Fibroblast of skin of back (primary cell): ENCODE data around the gene LHX2. TPM values are rescaled to one million over a fixed set of nuclear protein-coding genes. Genes with fewer than 3 reads are reported as not detected.
A peak's percentile ranks its signal among the peaks of the same experiment; 100 is the strongest.
"Not testable (repeated sequence)": the region's sequence is repeated elsewhere in the genome, so short reads cannot be mapped to it uniquely, and the experiment has no call there.

Source experiments
- DNase-seq: peaks from one replicate; pipeline ENCODE4 v3.0.0-alpha.2; 2013
- polyA plus RNA-seq, 2 experiments: library from polyadenylated mRNA; unstranded; fragments of 120-200 nt; gene quantifications; one replicate each; pipeline ENCODE4 v1.2.1, GENCODE V29; 2013; ENCODE audit not compliant: insufficient read length in 2 of 2

Gene LHX2
- 0.37 TPM for polyA plus RNA-seq (2013, experiment 1 of 2; ENCODE audit: insufficient read length)
- 0.19 TPM for polyA plus RNA-seq (2013, experiment 2 of 2; ENCODE audit: insufficient read length)

- DNase-seq, result peak; percentile 76
These were observed at the start of gene LHX2 for GRCh38 chr9:124011460-124012301. Gene LHX2 (plus strand): TSS chr9:124011768. CDS start chr9:124012349, 581 bp downstream.

- no peak for DNase-seq
These were observed 46.8 kb upstream of the LHX2 start for GRCh38 chr9:123964761-123965160.

- no peak for DNase-seq
These were observed 45.5 kb upstream of the LHX2 start for GRCh38 chr9:123965801-123966686.

DNA sequence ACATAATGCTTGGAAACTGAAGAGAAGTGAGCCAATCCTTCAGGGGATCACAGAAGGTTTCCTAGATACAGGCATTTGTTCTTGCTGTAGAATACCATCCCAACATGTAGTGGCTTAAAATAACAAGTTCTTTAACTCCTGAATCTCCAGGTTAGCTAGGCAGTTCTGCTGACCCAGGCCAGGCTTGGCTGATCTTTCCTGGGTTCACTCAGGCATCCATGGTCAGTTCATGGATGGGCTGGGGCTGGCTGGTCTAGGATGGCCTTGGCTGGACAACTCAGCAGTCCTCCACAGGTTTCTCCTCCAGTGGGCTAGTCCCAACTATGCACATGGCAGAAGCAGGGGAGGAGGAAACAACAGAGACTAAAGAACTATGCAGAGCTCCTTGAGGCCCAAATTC is 44.2 kb upstream of the LHX2 start:
- DNase-seq, result no peak

- no peak for DNase-seq
These were observed 39.0 kb upstream of the LHX2 start for GRCh38 chr9:123972618-123973017.

GRCh38 chr9:123973590-123974223 is 37.9 kb upstream of the LHX2 start:
- DNase-seq, result no peak

DNA sequence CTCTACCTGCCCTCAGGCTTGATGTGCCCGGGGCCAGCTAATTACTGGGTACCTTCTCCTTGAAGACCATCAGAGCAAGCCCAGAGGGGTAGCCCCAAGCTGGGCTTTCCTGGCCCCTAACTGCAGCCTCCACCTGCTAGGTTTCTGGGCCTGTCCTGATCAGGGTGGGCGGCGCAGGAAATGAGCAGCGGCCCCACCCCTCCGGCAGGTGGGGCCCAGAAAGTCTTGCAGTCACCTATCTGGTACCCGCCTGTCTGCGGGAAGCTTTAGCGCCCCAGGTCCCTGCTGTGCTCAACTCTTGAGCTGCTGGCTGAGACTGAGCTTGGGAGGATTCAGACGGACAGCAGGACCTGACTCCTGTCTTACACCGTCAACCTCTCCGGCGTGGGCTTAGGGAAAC is 37.1 kb upstream of the LHX2 start:
- DNase-seq, result no peak

- DNase-seq, result no peak
These were observed 35.7 kb upstream of the LHX2 start for GRCh38 chr9:123975871-123976270.

- not testable (repeated sequence) for DNase-seq
These were observed 35.0 kb upstream of the LHX2 start for GRCh38 chr9:123976579-123976978.

DNA sequence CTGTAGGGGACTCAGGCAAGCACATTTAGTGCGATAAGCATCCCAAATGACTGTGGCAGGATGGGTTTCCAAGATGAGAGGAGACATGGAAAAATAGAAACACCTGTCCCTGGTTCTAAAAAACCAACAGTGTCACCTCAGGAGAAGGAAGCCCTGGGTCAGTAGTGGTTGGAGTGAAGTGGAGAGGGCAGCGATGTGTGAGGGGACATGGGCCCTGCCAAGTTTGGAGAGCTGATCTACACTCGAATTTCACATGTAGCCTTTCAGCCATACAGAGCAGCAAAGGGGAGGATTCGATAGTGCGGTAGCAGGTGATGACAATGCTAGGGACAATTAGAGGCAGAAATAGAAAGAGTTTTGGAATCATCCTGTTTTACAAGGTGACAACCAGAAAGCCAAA is 32.6 kb upstream of the LHX2 start:
- no peak for DNase-seq

- DNase-seq, result no peak
These were observed 29.0 kb upstream of the LHX2 start for GRCh38 chr9:123982535-123982934.

- DNase-seq, result no peak
These were observed 28.5 kb upstream of the LHX2 start for GRCh38 chr9:123983047-123983446.

- DNase-seq, result no peak
These were observed 26.8 kb upstream of the LHX2 start for GRCh38 chr9:123984802-123985201.

- DNase-seq, result no peak
These were observed 25.7 kb upstream of the LHX2 start for GRCh38 chr9:123985869-123986268.

DNA sequence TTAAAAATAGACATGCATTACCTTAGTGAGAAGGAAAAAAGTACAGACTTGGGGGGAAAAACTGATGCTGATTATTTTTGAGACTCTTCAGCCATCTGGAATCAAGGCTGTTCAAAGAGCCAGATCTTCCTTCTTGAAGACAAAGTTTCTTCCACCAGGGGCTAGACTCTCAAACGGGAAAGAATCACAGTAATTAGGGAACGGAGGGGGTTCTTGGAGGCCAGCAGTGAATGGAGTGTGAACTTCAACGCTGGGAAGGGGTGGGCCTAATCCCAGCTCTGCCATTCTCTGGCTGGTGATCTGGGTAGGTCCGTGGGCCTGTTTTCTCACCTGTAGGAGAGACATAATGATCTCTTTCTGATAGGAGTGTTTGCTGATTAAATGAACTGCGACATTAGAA is 21.1 kb upstream of the LHX2 start:
- no peak for DNase-seq

DNA sequence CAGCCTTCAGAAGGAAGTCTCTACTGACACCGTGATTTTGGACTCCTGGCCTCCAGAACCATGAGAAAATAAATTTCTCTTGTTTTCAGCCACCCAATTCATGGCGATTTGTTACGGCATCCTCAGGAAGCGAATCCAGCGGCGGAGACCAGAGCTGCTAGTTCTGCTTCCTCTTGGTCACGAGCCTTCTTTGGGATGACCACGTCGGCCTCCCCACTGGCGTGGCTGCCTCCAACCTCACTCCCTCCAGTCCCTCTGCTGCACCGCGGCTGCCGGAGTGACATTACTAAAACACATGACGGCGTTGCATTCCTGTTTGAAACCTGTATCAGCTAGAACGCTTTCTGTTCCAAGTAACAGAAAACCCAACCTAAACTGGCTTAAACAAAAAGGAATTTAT is 18.9 kb upstream of the LHX2 start:
- DNase-seq, result not testable (repeated sequence)

GRCh38 chr9:123996731-123997421 is 14.7 kb upstream of the LHX2 start:
- DNase-seq, result no peak

DNA sequence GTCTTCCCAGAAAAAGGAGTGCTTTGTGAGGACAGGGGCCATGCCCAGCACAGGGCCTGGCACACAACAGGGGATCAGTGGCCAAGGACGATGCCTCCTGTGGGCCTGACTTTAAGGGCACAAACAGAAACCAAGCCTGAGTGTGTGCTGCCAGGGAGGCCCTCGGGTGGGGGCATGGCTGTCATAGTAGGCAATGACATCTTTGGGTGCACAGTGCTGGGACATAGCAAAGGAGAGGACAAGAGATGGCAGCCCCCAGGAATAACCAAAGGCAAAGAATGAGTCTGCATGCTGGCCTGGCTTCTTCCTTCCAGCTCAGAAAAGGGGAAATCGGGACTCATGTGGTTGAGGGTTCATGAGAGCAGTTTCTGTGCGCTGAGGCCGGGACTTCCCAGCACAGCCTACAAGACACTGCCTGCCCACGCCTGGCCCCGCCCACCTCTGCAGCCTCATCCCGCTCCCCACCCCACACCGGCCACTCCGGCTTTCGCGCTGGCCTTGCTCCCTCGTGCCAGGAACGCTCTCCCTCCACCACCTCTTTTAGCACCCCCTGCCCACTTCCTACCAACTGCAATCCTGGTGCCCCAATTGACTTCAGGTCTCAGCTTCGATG is 13.8 kb upstream of the LHX2 start:
- DNase-seq, result no peak

DNA sequence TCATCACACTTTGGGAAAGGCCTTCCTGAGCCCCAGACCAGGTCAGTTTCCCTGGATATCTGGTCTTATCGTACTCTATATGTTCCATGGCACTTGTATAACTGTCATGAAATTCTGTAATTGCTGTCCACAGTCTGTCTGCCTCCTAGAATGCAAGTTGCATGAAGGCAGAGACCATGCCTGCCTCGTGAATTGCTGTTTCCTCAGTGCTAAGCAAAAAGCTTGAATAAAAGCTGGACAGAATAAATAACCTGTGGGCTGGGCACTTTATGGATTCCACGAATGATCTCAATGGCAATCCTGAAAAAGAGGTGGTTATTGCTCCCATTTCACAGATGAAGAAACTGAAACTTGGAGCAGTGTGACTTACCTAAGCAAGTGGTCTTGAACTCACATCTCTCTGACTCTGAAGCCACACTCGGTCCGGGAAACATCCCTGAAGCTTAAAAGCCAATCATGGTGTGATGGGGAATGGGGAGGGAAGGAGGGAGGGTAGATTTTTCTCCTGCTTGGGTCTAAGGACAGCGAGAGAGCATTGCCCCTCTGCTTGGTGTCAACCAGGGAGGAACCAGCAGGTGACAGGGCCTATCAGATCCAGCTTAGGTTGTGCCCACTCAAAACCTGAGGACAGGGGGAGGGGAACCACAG is 13.2 kb upstream of the LHX2 start:
- no peak for DNase-seq

- no peak for DNase-seq
These were observed 12.5 kb upstream of the LHX2 start for GRCh38 chr9:123998970-123999621.

DNA sequence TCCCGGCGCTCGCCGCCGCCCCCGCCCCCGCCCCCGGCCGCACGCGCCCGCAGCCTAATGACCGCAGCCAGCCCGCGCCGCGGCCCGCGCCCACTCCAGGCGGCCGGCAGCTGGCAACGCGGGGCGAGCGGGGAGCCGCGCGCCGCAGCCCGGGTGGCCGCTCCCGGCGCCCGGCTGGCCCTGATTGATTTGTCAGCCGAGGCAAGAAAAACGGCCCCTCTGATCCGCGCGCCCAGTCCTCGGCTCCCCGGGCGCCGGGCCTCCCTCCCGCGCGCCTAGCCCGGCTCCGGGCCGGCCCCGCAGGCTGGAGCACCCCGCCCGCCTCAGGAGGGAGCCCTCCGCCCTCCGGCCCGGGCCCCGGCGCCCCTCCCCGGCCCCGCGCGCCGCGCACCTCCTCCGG is 11.9 kb upstream of the LHX2 start:
- no peak for DNase-seq
